ENCODE measurements around the gene HSPH1.
"Not testable (repeated sequence)": the region's sequence is repeated elsewhere in the genome, so short reads cannot be mapped to it uniquely, and the experiment has no call there.

Gene HSPH1

DNA sequence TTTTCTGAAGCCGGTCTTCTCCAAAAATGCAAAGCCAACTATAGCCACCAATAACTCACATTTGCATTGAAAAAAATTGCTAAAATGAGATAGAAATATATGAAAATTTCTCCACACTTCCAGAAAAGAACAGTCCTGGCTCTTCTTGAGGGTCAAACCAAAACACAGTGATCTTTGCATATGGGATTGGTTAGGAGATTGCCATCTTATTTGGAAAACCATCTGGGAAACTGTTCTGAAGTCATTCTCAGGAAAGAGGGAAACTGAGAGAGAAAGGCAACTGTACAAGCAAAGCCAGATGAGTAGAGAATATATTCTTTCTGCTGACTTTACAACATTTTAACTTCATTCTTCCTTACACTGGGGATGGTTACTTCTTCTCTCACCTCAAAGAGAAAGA is 54.6 kb downstream of the HSPH1 start:
- Histone ChIP-seq H3K9me3 (ENCODE audit: control insufficient read depth, low read depth, low read length) (no peaks in the 10 kb centered on the region), H3K4me1 (ENCODE audit: control insufficient read depth, low read depth, low read length) (no peaks in the 10 kb centered on the region), H3K27ac (ENCODE audit: low read length) (no peak overlapping the region), H3K9ac (ENCODE audit: low read length) (no peak overlapping the region), H3K27me3 (ENCODE audit: control insufficient read depth, insufficient read depth, low read length) (no peaks in the 10 kb centered on the region), H3K4me3 (ENCODE audit: low read length) (no peak overlapping the region), H3K36me3 (ENCODE audit: control insufficient read depth, low read depth, low read length) (no peaks in the 10 kb centered on the region)

DNA sequence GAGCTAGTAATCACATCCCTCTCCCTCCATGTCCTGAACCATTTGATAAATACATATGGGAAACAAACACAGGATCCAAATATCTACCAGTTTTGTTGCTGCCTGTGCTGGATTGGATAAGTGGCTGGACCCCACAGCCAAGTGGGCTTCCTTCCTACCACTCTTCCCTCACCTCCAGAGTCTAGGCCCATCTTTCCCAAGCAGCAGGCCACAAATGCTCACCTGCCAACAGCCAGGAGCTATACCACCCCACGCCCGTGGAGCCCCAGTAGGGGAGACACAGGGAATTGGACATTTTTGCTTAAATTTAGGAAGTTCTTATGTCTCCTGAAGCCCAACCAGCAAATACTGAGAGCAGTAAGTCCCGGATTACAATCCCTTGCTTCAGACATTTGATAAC is 55.8 kb downstream of the HSPH1 start:
- H3K9me3 ChIP-seq (ENCODE audit: control insufficient read depth, low read depth, low read length), result no peaks in the 10 kb centered on the region
- H3K9ac ChIP-seq (ENCODE audit: low read length), result no peak overlapping the region
- no peak overlapping the region for H3K4me3 ChIP-seq (ENCODE audit: low read length)
- H3K27me3 ChIP-seq (ENCODE audit: control insufficient read depth, insufficient read depth, low read length), result no peaks in the 10 kb centered on the region
- H3K4me1 ChIP-seq (ENCODE audit: control insufficient read depth, low read depth, low read length), result no peaks in the 10 kb centered on the region
- no peak overlapping the region for H3K27ac ChIP-seq (ENCODE audit: low read length)
- no peaks in the 10 kb centered on the region for H3K36me3 ChIP-seq (ENCODE audit: control insufficient read depth, low read depth, low read length)

DNA sequence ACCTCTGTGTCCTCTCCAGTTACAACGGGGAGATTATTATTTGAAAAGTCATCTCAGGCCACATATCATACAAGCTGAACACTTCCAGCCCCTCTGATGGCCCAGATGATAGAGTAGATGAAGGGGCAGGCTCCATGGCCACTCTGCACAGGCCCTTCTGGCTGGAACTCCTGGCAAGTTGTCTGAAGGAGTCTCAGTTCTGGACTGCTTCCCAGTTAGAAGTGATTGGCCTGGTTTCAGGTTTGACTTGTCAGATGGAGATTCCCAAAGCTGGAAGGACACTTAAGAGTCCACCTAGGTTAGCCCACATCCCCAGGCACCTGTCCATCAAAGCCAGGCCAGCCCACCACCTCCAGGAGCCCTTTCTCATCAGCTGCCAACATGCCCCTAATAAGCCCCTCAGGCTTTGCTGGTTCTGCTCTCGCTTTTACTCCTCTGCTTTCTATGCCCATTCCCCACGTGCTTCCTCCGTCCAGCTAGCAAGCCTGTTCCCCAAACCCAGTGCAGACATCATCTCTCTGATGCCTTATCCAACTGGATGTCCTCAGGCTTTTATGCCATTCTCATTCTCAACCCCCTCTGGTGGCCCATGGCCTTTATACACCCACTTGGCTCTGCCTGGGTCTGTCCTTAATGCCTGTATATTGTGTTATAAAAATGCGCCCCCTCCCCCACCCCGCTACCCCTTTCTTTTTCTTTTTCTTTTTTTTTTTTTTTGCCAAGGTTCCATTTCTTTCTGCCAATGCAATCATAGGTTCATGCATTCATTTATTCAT is 56.5 kb downstream of the HSPH1 start:
- Histone ChIP-seq H3K4me1 (ENCODE audit: control insufficient read depth, low read depth, low read length) (no peaks in the 10 kb centered on the region), H3K9ac (ENCODE audit: low read length) (no peak overlapping the region), H3K9me3 (ENCODE audit: control insufficient read depth, low read depth, low read length) (no peaks in the 10 kb centered on the region), H3K27me3 (ENCODE audit: control insufficient read depth, insufficient read depth, low read length) (no peaks in the 10 kb centered on the region), H3K27ac (ENCODE audit: low read length) (no peak overlapping the region), H3K4me3 (ENCODE audit: low read length) (no peak overlapping the region), H3K36me3 (ENCODE audit: control insufficient read depth, low read depth, low read length) (no peaks in the 10 kb centered on the region)

DNA sequence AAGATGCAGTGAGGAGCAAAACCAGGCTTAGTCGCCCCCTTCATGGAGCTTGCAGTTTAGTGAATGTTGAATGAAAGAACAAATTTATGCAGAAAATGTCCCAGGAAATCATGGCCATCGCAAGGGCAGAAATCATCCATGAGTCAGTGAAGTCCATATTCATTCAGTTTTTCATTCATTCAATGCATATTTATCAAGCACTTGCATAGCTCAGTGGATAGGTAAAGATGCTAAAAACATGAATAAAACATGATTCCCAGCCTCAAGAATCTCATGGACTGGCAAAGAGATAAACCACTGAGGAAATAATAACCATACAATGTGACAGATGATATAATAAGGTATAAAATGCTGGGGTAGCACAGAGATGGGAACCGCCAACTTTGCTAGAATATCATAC is 58.8 kb downstream of the HSPH1 start:
- Histone ChIP-seq H3K4me3 (ENCODE audit: low read length) (no peak overlapping the region), H3K9ac (ENCODE audit: low read length) (no peak overlapping the region), H3K9me3 (ENCODE audit: control insufficient read depth, low read depth, low read length) (no peaks in the 10 kb centered on the region), H3K27me3 (ENCODE audit: control insufficient read depth, insufficient read depth, low read length) (no peaks in the 10 kb centered on the region), H3K4me1 (ENCODE audit: control insufficient read depth, low read depth, low read length) (no peaks in the 10 kb centered on the region), H3K36me3 (ENCODE audit: control insufficient read depth, low read depth, low read length) (no peaks in the 10 kb centered on the region), H3K27ac (ENCODE audit: low read length) (no peak overlapping the region)

DNA sequence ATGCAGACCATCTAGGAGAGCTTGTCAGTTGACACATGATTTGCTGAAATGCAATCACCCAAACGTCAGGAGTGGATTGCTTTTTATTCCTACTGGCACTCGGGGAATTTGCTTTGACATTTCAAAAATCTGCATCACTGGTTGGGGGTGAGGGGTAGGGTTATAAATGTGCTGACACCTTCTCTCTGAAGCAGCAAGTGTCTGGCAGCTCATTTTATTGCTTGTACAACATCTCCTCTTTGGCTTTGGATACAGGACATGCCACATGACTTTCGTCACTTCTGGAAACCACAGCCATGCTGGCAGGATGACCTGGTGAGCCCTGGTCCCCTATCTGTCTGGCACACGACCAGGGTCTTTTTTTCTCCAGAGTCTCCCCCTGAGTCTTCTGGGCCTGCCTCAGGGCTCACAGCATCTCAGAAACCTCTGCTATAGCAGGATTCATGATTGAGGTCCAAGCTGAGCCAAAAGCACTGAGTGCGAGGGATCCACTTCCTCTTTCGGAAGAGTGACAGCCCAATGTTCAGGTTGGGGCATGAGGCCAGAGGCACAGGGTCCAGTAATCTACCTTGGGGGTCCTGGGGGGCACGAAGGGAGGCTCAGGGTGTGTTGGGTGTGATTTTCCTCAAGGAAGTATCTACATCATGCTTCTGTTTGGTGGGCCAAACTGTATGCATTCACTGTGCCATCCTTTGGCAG is 60.1 kb downstream of the HSPH1 start:
- Histone ChIP-seq H3K36me3 (ENCODE audit: control insufficient read depth, low read depth, low read length) (no peaks in the 10 kb centered on the region), H3K27me3 (ENCODE audit: control insufficient read depth, insufficient read depth, low read length) (no peaks in the 10 kb centered on the region), H3K9me3 (ENCODE audit: control insufficient read depth, low read depth, low read length) (no peaks in the 10 kb centered on the region), H3K4me3 (ENCODE audit: low read length) (no peak overlapping the region), H3K27ac (ENCODE audit: low read length) (no peak overlapping the region), H3K4me1 (ENCODE audit: control insufficient read depth, low read depth, low read length) (peaks cover 10% of the 10 kb centered on the region), H3K9ac (ENCODE audit: low read length) (no peak overlapping the region)

DNA sequence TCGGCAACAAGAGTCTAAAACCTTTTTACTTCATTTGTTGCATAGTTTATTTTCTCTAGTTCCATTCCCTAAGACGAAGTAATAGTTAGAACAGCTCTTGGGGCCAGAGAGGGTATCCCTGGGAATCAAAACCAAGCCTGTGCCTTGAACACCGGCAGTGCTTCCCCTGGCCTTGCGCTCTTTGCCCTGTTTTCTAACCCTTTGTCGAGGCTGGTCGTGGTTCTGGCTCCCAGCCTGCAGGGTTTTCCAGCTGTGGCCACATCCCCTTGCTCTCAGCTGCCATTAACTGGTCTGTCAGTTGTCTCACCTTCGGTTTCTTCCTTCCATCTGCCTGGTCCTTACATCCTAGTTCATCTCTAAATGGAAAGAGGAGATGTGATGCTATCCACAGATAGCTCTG is 61.0 kb downstream of the HSPH1 start:
- no peaks in the 10 kb centered on the region for H3K9me3 ChIP-seq (ENCODE audit: control insufficient read depth, low read depth, low read length)
- H3K4me1 ChIP-seq (ENCODE audit: control insufficient read depth, low read depth, low read length), result peaks cover 10% of the 10 kb centered on the region
- no peak overlapping the region for H3K27ac ChIP-seq (ENCODE audit: low read length)
- no peak overlapping the region for H3K9ac ChIP-seq (ENCODE audit: low read length)
- no peak overlapping the region for H3K4me3 ChIP-seq (ENCODE audit: low read length)
- H3K36me3 ChIP-seq (ENCODE audit: control insufficient read depth, low read depth, low read length), result no peaks in the 10 kb centered on the region
- H3K27me3 ChIP-seq (ENCODE audit: control insufficient read depth, insufficient read depth, low read length), result no peaks in the 10 kb centered on the region

DNA sequence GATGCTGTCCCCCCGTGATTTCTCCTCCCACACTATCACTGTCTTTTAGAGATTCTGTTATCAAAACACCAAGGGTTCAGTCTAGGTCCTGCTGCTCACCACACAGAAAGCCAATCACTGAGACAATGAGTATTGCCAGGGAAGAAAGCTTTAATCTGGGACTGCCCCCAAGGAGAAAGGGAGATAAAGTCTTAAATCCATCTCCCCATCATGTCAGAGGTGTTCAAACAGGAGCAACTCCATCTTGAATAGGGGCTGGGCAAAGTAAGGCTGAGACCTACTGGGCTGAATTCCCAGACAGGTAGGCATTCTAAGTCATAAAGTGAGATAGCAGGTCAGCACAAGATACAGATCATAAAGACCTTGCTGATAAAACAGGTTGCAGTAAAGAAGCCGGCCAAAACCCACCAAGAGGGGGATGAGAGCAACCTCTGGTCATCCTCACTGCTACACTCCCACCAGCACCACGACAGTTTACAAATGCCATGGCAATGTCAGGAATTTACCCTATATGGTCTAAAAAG is 63.7 kb downstream of the HSPH1 start:
- H3K27ac ChIP-seq (ENCODE audit: low read length); H3K9me3 ChIP-seq (ENCODE audit: control insufficient read depth, low read depth, low read length); H3K27me3 ChIP-seq (ENCODE audit: control insufficient read depth, insufficient read depth, low read length); H3K36me3 ChIP-seq (ENCODE audit: control insufficient read depth, low read depth, low read length); H3K9ac ChIP-seq (ENCODE audit: low read length); H3K4me3 ChIP-seq (ENCODE audit: low read length): not testable (repeated sequence)
- peaks cover 18% of the 10 kb centered on the region for H3K4me1 ChIP-seq (ENCODE audit: control insufficient read depth, low read depth, low read length)

DNA sequence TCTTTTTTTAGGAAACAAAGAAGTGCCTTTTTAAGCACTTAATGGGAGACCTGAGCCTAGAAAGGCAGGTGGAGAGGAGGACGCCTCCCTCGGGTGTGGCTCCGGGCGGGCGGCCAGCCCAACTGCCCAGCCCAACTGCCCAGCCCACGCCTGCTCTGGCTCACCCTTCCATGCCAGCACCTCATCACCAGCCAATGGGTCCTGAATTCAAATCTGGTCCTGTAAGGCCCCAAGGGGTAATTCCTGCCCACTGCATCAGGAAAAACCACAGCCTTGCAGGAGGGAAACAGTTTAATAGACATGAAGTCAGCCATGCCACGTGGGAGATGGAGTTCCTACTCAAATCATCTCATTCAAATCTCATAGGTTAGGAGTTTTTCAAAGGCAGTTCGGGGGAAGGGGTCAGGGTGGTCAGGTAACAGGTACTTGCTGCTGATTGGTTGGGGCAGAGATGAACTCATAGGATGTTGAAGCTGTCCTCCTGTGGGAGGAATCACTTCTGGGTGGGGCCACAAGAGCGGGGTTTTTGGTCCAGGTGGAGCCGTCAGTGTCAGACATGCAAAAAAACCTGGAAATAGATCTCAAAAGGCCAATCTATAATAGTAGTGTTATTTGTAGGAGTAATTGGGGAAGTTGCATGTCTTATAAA is 64.9 kb downstream of the HSPH1 start:
- peaks cover 18% of the 10 kb centered on the region for H3K4me1 ChIP-seq (ENCODE audit: control insufficient read depth, low read depth, low read length)
- no peak overlapping the region for H3K4me3 ChIP-seq (ENCODE audit: low read length)
- no peaks in the 10 kb centered on the region for H3K9me3 ChIP-seq (ENCODE audit: control insufficient read depth, low read depth, low read length)
- no peaks in the 10 kb centered on the region for H3K27me3 ChIP-seq (ENCODE audit: control insufficient read depth, insufficient read depth, low read length)
- H3K36me3 ChIP-seq (ENCODE audit: control insufficient read depth, low read depth, low read length), result no peaks in the 10 kb centered on the region
- H3K9ac ChIP-seq (ENCODE audit: low read length), result no peak overlapping the region
- no peak overlapping the region for H3K27ac ChIP-seq (ENCODE audit: low read length)

DNA sequence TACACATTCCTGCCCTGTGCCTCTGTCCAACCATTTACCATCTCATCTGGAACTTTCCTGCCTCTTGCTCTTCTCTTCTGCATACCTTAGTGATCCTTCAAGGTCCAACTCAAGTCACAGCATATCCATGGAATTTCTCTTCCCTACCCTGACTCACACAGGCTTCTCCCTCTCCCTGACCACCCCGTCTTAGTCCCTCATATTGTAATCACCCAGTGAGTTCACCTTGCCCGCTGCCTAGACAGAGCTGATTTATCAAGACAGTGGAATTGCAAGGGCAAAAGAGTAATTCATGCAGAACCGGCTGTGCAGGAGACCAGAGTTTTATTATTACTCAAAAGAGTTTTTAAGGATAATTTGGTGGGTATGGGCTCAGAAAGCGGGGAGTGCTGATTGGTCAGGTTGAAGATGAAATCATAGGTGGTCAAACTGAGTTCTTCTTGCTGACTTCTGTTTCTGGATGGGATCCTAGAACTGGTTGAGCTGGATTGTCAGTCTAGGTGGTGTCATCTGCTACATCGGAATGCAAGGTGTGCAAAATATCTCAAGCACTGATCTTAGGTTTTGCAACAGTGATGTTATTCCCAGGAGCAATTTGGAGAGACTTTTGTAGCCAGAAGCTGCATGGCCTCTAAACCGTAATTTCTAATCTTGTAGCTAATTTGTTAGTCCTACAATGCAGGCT is 67.2 kb downstream of the HSPH1 start:
- Histone ChIP-seq H3K4me3 (ENCODE audit: low read length) (no peak overlapping the region), H3K36me3 (ENCODE audit: control insufficient read depth, low read depth, low read length) (no peaks in the 10 kb centered on the region), H3K4me1 (ENCODE audit: control insufficient read depth, low read depth, low read length) (peaks cover 18% of the 10 kb centered on the region), H3K27me3 (ENCODE audit: control insufficient read depth, insufficient read depth, low read length) (no peaks in the 10 kb centered on the region), H3K9me3 (ENCODE audit: control insufficient read depth, low read depth, low read length) (no peaks in the 10 kb centered on the region), H3K9ac (ENCODE audit: low read length) (no peak overlapping the region), H3K27ac (ENCODE audit: low read length) (no peak overlapping the region)

DNA sequence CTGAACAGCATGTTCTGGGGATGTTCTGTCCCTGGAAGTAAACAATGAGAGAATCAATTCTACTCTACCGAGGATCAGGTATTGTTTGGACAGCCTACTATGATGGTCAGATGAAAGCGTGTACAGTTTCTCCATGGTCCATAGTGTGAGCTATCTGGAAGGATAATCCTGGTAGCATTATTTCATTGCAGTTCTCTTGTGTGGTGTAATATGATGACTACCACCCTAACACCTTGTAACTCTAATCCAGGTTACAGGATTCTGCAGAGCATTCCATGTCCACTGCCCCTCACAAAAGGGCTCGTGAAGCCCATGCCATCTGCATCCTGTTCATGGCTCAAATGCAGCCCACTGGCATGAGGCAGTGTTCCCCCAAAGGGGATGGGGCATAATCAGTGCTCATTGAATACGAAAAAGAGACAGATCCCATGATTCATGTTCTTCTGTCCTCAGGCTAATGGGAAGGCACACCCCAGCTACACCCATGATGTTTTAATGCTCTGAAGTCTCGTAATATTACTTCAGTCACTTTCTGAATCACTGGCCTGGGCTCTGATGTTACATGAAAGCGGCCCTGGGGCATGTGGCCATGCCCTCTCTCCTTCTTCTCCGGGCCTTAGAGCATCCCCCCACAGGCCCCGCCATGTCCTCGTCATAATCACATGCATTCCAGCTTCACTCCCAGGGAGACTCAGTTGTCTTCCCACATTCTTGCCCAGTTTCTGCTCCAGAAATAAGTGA is 68.4 kb downstream of the HSPH1 start:
- H3K9ac ChIP-seq (ENCODE audit: low read length), result no peak overlapping the region
- no peaks in the 10 kb centered on the region for H3K36me3 ChIP-seq (ENCODE audit: control insufficient read depth, low read depth, low read length)
- peaks cover 18% of the 10 kb centered on the region for H3K4me1 ChIP-seq (ENCODE audit: control insufficient read depth, low read depth, low read length)
- H3K27me3 ChIP-seq (ENCODE audit: control insufficient read depth, insufficient read depth, low read length), result no peaks in the 10 kb centered on the region
- no peaks in the 10 kb centered on the region for H3K9me3 ChIP-seq (ENCODE audit: control insufficient read depth, low read depth, low read length)
- H3K27ac ChIP-seq (ENCODE audit: low read length), result no peak overlapping the region
- H3K4me3 ChIP-seq (ENCODE audit: low read length), result no peak overlapping the region

DNA sequence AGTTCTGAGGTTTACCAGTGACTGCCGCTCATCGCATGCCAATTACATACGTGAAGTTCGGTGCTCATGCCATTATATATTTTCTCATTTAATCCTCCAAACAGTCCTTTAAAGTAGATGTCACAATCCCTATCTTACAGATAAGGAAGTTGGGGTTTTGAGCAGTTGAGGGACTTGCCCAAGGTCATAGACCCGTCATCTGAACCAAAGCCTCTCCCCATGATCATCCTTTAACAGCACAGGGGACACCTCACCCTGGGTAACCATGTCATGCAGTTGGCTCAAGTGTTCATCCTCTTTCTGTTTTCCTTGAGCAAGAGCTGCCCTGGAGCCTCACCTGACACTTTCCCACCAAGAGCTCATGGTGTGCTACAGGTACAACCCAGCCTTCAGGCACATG is 69.1 kb downstream of the HSPH1 start:
- Histone ChIP-seq H3K4me1 (ENCODE audit: control insufficient read depth, low read depth, low read length) (peaks cover 17% of the 10 kb centered on the region), H3K27me3 (ENCODE audit: control insufficient read depth, insufficient read depth, low read length) (no peaks in the 10 kb centered on the region), H3K9me3 (ENCODE audit: control insufficient read depth, low read depth, low read length) (no peaks in the 10 kb centered on the region), H3K27ac (ENCODE audit: low read length) (no peak overlapping the region), H3K36me3 (ENCODE audit: control insufficient read depth, low read depth, low read length) (no peaks in the 10 kb centered on the region), H3K4me3 (ENCODE audit: low read length) (no peak overlapping the region), H3K9ac (ENCODE audit: low read length) (no peak overlapping the region)
